ENCODE data around the gene IL17RE.
"Not testable (repeated sequence)": the region's sequence is repeated elsewhere in the genome, so short reads cannot be mapped to it uniquely, and the experiment has no call there.

GRCh38 chr3:9895715-9896114 lies 6.9 kb upstream of the IL17RE start:
- TF ChIP-seq CTCF (conservative IDR thresholded peaks at IDR 0.05); ZFX (IDR thresholded peaks at IDR 0.05): not testable (repeated sequence)

All from C4-2B (cell line).